Panc1 (cell line): Measurements from ENCODE around the gene FIBCD1. TPM values are rescaled to one million over a fixed set of nuclear protein-coding genes. Genes with fewer than 3 reads are reported as not detected.

ENCODE experiments used
- ATAC-seq: fragments of 200-7000 bp; cut with Tn5 transposase; 2 replicates; pipeline ENCODE4 v1.9.1; 2020; ENCODE audit warnings: mild to moderate bottlenecking, moderate library complexity
- BruUV-seq: library from RNA; stranded (reverse); fragments of 400-500 nt; replicated peaks from 2 replicates; lab custom pipeline; 2021; lab: Mats Ljungman, UMichigan
- CTCF ChIA-PET: fragments of 300-600 bp; sonication (Branson Sonifier 250); formaldehyde crosslinking; loops from one replicate; lab custom pipeline; 2022; ENCODE audit warnings: antibody characterized with exemption; lab: Charles Lee
- POLR2A ChIA-PET: fragments of 300-600 bp; sonication (Branson Sonifier 250); formaldehyde crosslinking; loops from one replicate; lab custom pipeline; 2022; ENCODE audit warnings: antibody characterized with exemption; lab: Charles Lee
- DNase-seq: peaks from one replicate; pipeline ENCODE4 v3.0.0-alpha.2; 2010; ENCODE audit warnings: low read depth, low spot score
- H3K27ac ChIP-seq: 2 replicates; pipeline ENCODE4 v1.5.1; 2011; ENCODE audit warnings: mild to moderate bottlenecking, low read length, inconsistent platforms
- H3K27me3 ChIP-seq: fragments of 200-500 bp; sonication (Bioruptor generic); 2 replicates; pipeline ENCODE4 v1.6.0; 2014; ENCODE audit warnings: low read length, inconsistent platforms; ENCODE audit not compliant: control insufficient read depth, insufficient read depth
- H3K36me3 ChIP-seq: fragments of 200-500 bp; sonication (Bioruptor generic); 2 replicates; pipeline ENCODE4 v1.5.1; 2014; ENCODE audit warnings: inconsistent platforms, mild to moderate bottlenecking, low read length, moderate library complexity; ENCODE audit not compliant: control insufficient read depth, insufficient read depth
- H3K4me1 ChIP-seq: 2 replicates; pipeline ENCODE4 v1.5.1; 2011; ENCODE audit warnings: inconsistent platforms, mild to moderate bottlenecking, low read length, moderate library complexity; ENCODE audit not compliant: control insufficient read depth, insufficient read depth
- H3K4me3 ChIP-seq, 2 experiments: 2 replicates each; pipeline ENCODE4 v1.5.1; 2011 to 2012; ENCODE audit warnings: low read depth in 2 of 2, low read length in 2 of 2, mild to moderate bottlenecking in 2 of 2, inconsistent platforms in 1 of 2, moderate library complexity in 1 of 2
- H3K9me3 ChIP-seq: fragments of 200-500 bp; sonication (Bioruptor generic); 2 replicates; pipeline ENCODE4 v1.5.1; 2014; ENCODE audit warnings: low read depth, mild to moderate bottlenecking, inconsistent platforms, low read length, moderate library complexity; ENCODE audit not compliant: control insufficient read depth, insufficient read depth
- CTCF ChIP-seq: fragments of 450-650 bp; IDR thresholded peaks from 2 replicates; pipeline ENCODE4 v1.5.1; 2017; ENCODE audit warnings: mild to moderate bottlenecking
- POLR2AphosphoS5 ChIP-seq: IDR thresholded peaks from 2 replicates; pipeline ENCODE4 v1.6.1; 2012; ENCODE audit warnings: mild to moderate bottlenecking, low read depth, low read length, moderate library complexity
- REST ChIP-seq, 2 experiments: IDR thresholded peaks; 2 replicates each; pipeline ENCODE4 v1.6.1; 2011 to 2012; ENCODE audit warnings: low read depth in 2 of 2, control low read depth in 1 of 2, low read length in 1 of 2, mild to moderate bottlenecking in 1 of 2, moderate library complexity in 1 of 2; ENCODE audit not compliant: insufficient read depth in 1 of 2
- SIN3A ChIP-seq: IDR thresholded peaks from 2 replicates; pipeline ENCODE4 v1.6.1; 2012; ENCODE audit warnings: low read depth, mild to moderate bottlenecking, low read length, moderate library complexity, borderline replicate concordance; ENCODE audit not compliant: insufficient read depth
- TCF7L2 ChIP-seq: IDR thresholded peaks from 2 replicates; pipeline ENCODE4 v1.6.1; 2011; ENCODE audit warnings: mild to moderate bottlenecking, low read depth, low read length, inconsistent platforms
- in situ Hi-C: cut with HindIII; loops from 2 replicates; pipeline ENCODE4 v1.10.0; 2016; ENCODE audit warnings: low sequenced_read_pairs, low pct_unique_long_range_greater_than_20kb
- intact Hi-C: fragments of 100-400 bp; cut with micrococcal nuclease; formaldehyde crosslinking; loops from one replicate; pipeline ENCODE4 v1.10.0; 2022; ENCODE audit not compliant: unreplicated experiment
- total RNA-seq: library from RNA; stranded (reverse); gene quantifications from one replicate; pipeline ENCODE4 v1.2.1, GENCODE V29; 2021; ENCODE audit not compliant: unreplicated experiment

Gene FIBCD1
- total RNA-seq, 1 experiment from 2014 or later, result 16.3 TPM

GRCh38 chr9:130861372-130862180, 77.5 kb downstream of the FIBCD1 start:
- H3K36me3 ChIP-seq, result no peaks in the 10 kb centered on the region
- ChIA-PET POLR2A (no interaction called here), CTCF (no interaction called here)
- H3K9me3 ChIP-seq, result no peaks in the 10 kb centered on the region
- ATAC-seq (no peak), DNase-seq (no peak)
- no peak for TF ChIP-seq SIN3A
- TF ChIP-seq TCF7L2, result no peak
- TF ChIP-seq REST (IDR thresholded peaks at IDR 0.05; ENCODE audit: insufficient read depth in 1 of 2, low read depth in 2 of 2, low read length in 1 of 2), result no peak
- TF ChIP-seq CTCF, result no peak
- TF ChIP-seq POLR2AphosphoS5, result no peak
- no peak overlapping the region for H3K4me3 ChIP-seq
- in situ Hi-C loops (no loop called here), intact Hi-C loops (loop anchor here (2.0 kb wide), 1 partner anchor 91 kb away; no protein-coding TSS in a partner anchor)
- peaks cover 8% of the 10 kb centered on the region for H3K4me1 ChIP-seq
- H3K27ac ChIP-seq, result no peak overlapping the region
- BruUV-seq, result no TSS peak
- no peaks in the 10 kb centered on the region for H3K27me3 ChIP-seq

- intact Hi-C loops, result no loop called here
- no peak overlapping the region; the same call in 1 of the 2 replicates for H3K27ac ChIP-seq
Measured at GRCh38 chr9:130860458-130861316, 78.4 kb downstream of the FIBCD1 start.

More at GRCh38 chr9:130860458-130861316, 78.4 kb downstream of the FIBCD1 start:
- H3K4me3 ChIP-seq, result no peak overlapping the region
- no peak for DNase-seq
- ChIA-PET POLR2A (no interaction called here), CTCF (no interaction called here)
- ATAC-seq, result peak; percentile 73
- TF ChIP-seq TCF7L2, result no peak
- TF ChIP-seq CTCF, result peak; percentile 38
- H3K36me3 ChIP-seq, result no peaks in the 10 kb centered on the region
- H3K4me1 ChIP-seq, result peaks cover 8% of the 10 kb centered on the region
- in situ Hi-C loops, result no loop called here
- BruUV-seq, result no TSS peak
- no peaks in the 10 kb centered on the region for H3K9me3 ChIP-seq
- no peaks in the 10 kb centered on the region for H3K27me3 ChIP-seq
